H1 (cell line): ENCODE data around the gene PPARD. TPM values are rescaled to one million over a fixed set of nuclear protein-coding genes. Genes with fewer than 3 reads are reported as not detected.

ENCODE experiments used
- BRCA1 ChIP-seq: IDR thresholded peaks from 2 replicates; pipeline ENCODE4 v1.6.1; 2012; ENCODE audit warnings: low read depth, low read length, improper control_type of control experiment
- RBBP5 ChIP-seq: IDR thresholded peaks from 2 replicates; pipeline ENCODE4 v1.7.1; 2012; ENCODE audit warnings: low read depth, mild to moderate bottlenecking, inconsistent platforms, low read length, moderate library complexity, borderline replicate concordance
- polyA plus RNA-seq, 7 experiments: library from polyadenylated mRNA; depleted of rRNA in 3 of 7; stranded (reverse) in 5 of 7; unstranded in 2 of 7; fragments of >200 nt in 5 of 7; fragments of 200-250 nt in 2 of 7; gene quantifications; 1 replicate in 5 of 7; 2 replicates in 1 of 7; 4 replicates in 1 of 7; pipeline versions ENCODE4 v1.2.1 to v1.2.3, GENCODE V29; 2011 to 2013; ENCODE audit warnings: missing spikeins in 2 of 7, mixed read lengths in 2 of 7
- total RNA-seq: library from RNA; stranded (reverse); fragmentation: NEBNext Ultra II Directional; extraction: Animal tissue kit (Norgen Biotek cat#: 25700); gene quantifications from 2 replicates; pipeline ENCODE4 v1.2.1, GENCODE V29; 2021

The PPARD gene
- total and polyA plus RNA-seq, 2 of the 8 experiments (the other 6 are each of a cell fraction or from before 2014, with no cell fraction given) = 14.6 to 14.9 TPM

DNA sequence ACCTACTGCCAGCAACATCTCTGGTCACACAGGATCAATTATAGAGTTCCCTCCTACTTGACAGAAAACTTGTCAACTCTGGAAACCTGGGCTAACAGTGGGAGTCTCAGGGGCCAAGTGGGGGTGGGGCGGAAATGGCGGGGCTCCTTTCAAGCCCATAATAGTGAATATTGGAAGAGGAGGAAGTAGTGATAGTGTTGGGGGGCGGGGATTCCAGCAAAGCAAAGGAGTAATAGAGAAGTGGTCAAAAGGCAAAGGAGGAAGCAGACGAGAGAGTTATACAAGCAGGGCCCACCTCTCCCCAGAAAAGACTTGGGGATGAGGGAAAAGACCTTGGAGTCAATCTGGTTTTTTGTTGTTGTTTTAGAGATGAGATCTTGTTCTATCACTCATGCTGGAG is 42.7 kb upstream of the PPARD start (continued):
- no peak for TF ChIP-seq BRCA1
- no peak for TF ChIP-seq RBBP5
